Measurements from ENCODE around the gene CATSPERE. TPM values are rescaled to one million over a fixed set of nuclear protein-coding genes. Genes with fewer than 3 reads are reported as not detected.

The CATSPERE gene
- total and polyA plus RNA-seq, 2 of the 8 experiments (the other 6 are each of a cell fraction or from before 2014, with no cell fraction given) = 0.05 to 0.45 TPM

- TF ChIP-seq ASH2L (IDR thresholded peaks at IDR 0.05; ENCODE audit: low read length) (no peak), E2F6 (IDR thresholded peaks at IDR 0.05) (no peak), FOSL1 (IDR thresholded peaks at IDR 0.05; ENCODE audit: insufficient read depth, low read depth, low read length) (no peak), CREB1 (IDR thresholded peaks at IDR 0.05) (no peak), RBBP5 (IDR thresholded peaks at IDR 0.05; ENCODE audit: borderline replicate concordance, low read depth, low read length) (no peak), CTCF (IDR thresholded peaks at IDR 0.05; ENCODE audit: control extremely low read depth in 1 of 3, insufficient read depth in 1 of 3, low read depth in 1 of 3, low read length in 3 of 3) (peak; percentile 35 to 47 (median 38)), JUND (IDR thresholded peaks at IDR 0.05; ENCODE audit: low read length) (no peak), EGR1 (IDR thresholded peaks at IDR 0.05; ENCODE audit: borderline replicate concordance, low read depth, low read length) (no peak)
Observed at GRCh38 chr1:244636488-244637259, 175.6 kb downstream of the CATSPERE start (continued).
